HEK293T (cell line): ENCODE data around the gene BAHCC1.

Source experiments
- CTCF ChIA-PET: fragments of 350-600 bp; formaldehyde crosslinking; extraction: SDS; loops from one replicate; lab custom pipeline; 2021; ENCODE audit warnings: antibody characterized with exemption, inconsistent platforms; lab: Yijun Ruan, JAX
- POLR2A ChIA-PET: fragments of 350-600 bp; formaldehyde crosslinking; extraction: SDS; loops from one replicate; lab custom pipeline; 2020; ENCODE audit warnings: antibody characterized with exemption, inconsistent platforms; lab: Yijun Ruan, JAX
- DNase-seq: peaks from one replicate; pipeline ENCODE4 v3.0.0; 2012; ENCODE audit warnings: mixed read lengths; ENCODE audit errors: extremely low spot score
- ARNT ChIP-seq: fragments of 450-650 bp; IDR thresholded peaks from 2 replicates; pipeline ENCODE4 v1.6.1; 2017; ENCODE audit warnings: mild to moderate bottlenecking
- BHLHE40 ChIP-seq: fragments of 450-650 bp; IDR thresholded peaks from 2 replicates; pipeline ENCODE4 v1.6.1; 2016; ENCODE audit warnings: mild to moderate bottlenecking, moderate library complexity, borderline replicate concordance
- CTBP1 ChIP-seq: fragments of 450-650 bp; IDR thresholded peaks from 2 replicates; pipeline ENCODE4 v1.6.1; 2016; ENCODE audit warnings: borderline replicate concordance
- ELF4 ChIP-seq: fragments of 450-650 bp; IDR thresholded peaks from 2 replicates; pipeline ENCODE4 v1.6.1; 2017; ENCODE audit warnings: antibody characterized with exemption
- FOXA1 ChIP-seq: fragments of 450-650 bp; IDR thresholded peaks from 2 replicates; pipeline ENCODE4 v1.6.1; 2016; ENCODE audit warnings: mild to moderate bottlenecking
- FOXK2 ChIP-seq: fragments of 450-650 bp; IDR thresholded peaks from 2 replicates; pipeline ENCODE4 v1.6.1; 2016; ENCODE audit warnings: mild to moderate bottlenecking
- FOXM1 ChIP-seq: fragments of 450-650 bp; IDR thresholded peaks from 2 replicates; pipeline ENCODE4 v1.6.1; 2017; ENCODE audit warnings: mild to moderate bottlenecking, borderline replicate concordance
- HDGF ChIP-seq: fragments of 450-650 bp; IDR thresholded peaks from 2 replicates; pipeline ENCODE4 v1.6.1; 2017; ENCODE audit warnings: antibody characterized with exemption, borderline replicate concordance
- L3MBTL2 ChIP-seq: fragments of 450-650 bp; conservative IDR thresholded peaks from 2 replicates; pipeline ENCODE4 v1.6.1; 2016; ENCODE audit warnings: mild to moderate bottlenecking
- LEF1 ChIP-seq: fragments of 450-650 bp; IDR thresholded peaks from 2 replicates; pipeline ENCODE4 v1.6.1; 2017; ENCODE audit warnings: mild to moderate bottlenecking, borderline replicate concordance
- NFRKB ChIP-seq: fragments of 450-650 bp; IDR thresholded peaks from 2 replicates; pipeline ENCODE4 v1.6.1; 2016; ENCODE audit warnings: mild to moderate bottlenecking, moderate library complexity
- PKNOX1 ChIP-seq: fragments of 450-650 bp; IDR thresholded peaks from 2 replicates; pipeline ENCODE4 v1.6.1; 2016
- SP1 ChIP-seq: fragments of 450-650 bp; IDR thresholded peaks from 2 replicates; pipeline ENCODE4 v1.6.1; 2017
- SUZ12 ChIP-seq: fragments of 450-650 bp; IDR thresholded peaks from 2 replicates; pipeline ENCODE4 v1.6.1; 2016; ENCODE audit warnings: mild to moderate bottlenecking
- TARDBP ChIP-seq: fragments of 450-650 bp; IDR thresholded peaks from 2 replicates; pipeline ENCODE4 v1.6.1; 2016
- ZNF384 ChIP-seq: fragments of 450-650 bp; IDR thresholded peaks from 2 replicates; pipeline ENCODE4 v1.6.1; 2016

BAHCC1 gene

DNA sequence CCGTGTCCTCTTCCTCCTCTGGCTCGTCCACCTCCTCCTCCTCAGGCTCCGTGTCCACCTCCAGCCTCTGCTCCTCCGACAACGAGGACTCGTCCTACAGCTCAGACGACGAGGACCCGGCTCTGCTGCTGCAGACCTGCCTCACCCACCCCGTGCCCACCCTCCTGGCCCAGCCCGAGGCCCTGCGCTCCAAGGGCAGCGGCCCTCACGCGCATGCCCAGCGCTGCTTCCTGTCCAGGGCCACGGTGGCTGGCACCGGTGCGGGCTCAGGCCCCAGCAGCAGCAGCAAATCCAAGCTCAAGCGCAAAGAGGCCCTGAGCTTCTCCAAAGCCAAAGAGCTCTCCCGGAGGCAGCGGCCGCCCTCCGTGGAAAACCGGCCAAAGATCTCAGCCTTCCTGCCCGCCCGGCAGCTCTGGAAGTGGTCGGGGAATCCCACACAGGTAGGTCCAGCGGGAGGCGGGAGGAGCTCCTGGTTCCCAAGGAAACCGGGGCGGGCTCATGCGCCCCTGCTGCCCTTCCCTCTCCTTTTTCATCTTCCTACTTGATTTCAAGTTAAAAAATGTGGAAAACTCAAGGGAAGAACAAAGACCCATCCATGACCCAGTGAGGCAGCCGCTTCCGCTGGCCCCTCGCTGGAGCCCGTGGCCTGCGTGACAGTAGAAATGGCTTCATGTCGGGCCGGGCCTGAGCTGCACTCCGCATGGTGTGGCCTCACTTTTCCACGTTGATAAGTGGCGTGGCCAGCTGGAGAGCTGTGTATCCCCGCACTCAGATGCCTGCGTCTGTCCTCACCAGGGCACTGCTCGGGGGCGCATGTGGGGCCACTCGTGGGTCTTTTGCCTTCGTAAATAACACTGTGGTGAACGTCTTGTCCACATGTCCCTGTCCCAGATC lies 66.6 kb downstream of the BAHCC1 start:
- POLR2A ChIA-PET: interaction anchor here (1.0 to 2.2 kb wide), 3 partner anchors 11 to 91 kb away, joined by 3 to 10 read pairs (median 3); no protein-coding TSS in a partner anchor
- CTCF ChIA-PET: interaction anchor here (0.6 to 1.4 kb wide), 2 partner anchors 21 to 23 kb away, joined by 3 to 5 read pairs; no protein-coding TSS in a partner anchor

GRCh38 chr17:81462506-81463125 lies 67.4 kb downstream of the BAHCC1 start:
- DNase-seq: no peak
- no peak for TF ChIP-seq FOXA1
- no peak for TF ChIP-seq NFRKB
- no peak for TF ChIP-seq SP1
- no peak for TF ChIP-seq BHLHE40
- no peak for TF ChIP-seq FOXM1
- no peak for TF ChIP-seq SUZ12
- no peak for TF ChIP-seq FOXK2
- no peak for TF ChIP-seq ZNF384
- TF ChIP-seq ARNT: no peak
- no peak for TF ChIP-seq CTBP1
- POLR2A ChIA-PET: interaction anchor here (2.2 kb wide), 1 partner anchor 10 kb away, joined by 10 read pairs; no protein-coding TSS in a partner anchor
- CTCF ChIA-PET: interaction anchor here (1.4 kb wide), 1 partner anchor 22 kb away, joined by 5 read pairs; no protein-coding TSS in a partner anchor

More for the DNA sequence above, 66.6 kb downstream of the BAHCC1 start:
- DNase-seq: no peak
- TF ChIP-seq L3MBTL2 (no peak), HDGF (no peak), ARNT (no peak), ZNF384 (no peak), TARDBP (no peak), LEF1 (no peak), BHLHE40 (no peak), FOXM1 (no peak)

- TF ChIP-seq SUZ12 (no peak), ELF4 (no peak), L3MBTL2 (no peak)
- DNase-seq: no peak
- CTCF ChIA-PET: no interaction called here
- POLR2A ChIA-PET: no interaction called here
These were observed 68.2 kb downstream of the BAHCC1 start for GRCh38 chr17:81463506-81463905.

DNA sequence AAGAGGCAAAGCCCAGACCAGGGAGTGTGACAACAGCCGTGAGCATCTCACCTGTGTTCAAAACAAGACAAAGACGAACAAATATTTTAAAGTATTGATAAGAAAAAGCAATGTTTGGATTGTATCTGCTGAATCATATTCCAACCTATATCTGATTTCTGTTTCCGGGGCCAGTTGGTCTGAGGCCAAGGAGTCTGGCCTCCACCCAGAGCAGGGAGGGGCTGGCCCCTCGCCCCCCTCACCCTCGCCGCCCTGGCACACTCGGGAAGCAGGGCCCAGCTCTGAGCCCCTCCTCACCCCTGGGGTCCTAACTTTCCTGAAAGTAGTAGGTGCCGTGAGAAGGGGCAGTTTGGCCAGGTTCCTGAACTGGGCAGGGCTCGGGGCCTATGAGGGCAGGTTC lies 69.3 kb downstream of the BAHCC1 start:
- POLR2A ChIA-PET: no interaction called here
- DNase-seq: no peak
- CTCF ChIA-PET: no interaction called here
- TF ChIP-seq FOXK2 (no peak), BHLHE40 (no peak), NFRKB (no peak)

- CTCF ChIA-PET: no interaction called here
- no peak for DNase-seq
- no peak for TF ChIP-seq SUZ12
- no peak for TF ChIP-seq FOXK2
- TF ChIP-seq LEF1: no peak
- TF ChIP-seq BHLHE40: no peak
- no peak for TF ChIP-seq NFRKB
- no peak for TF ChIP-seq HDGF
- POLR2A ChIA-PET: no interaction called here
These were observed 70.7 kb downstream of the BAHCC1 start for GRCh38 chr17:81465910-81466309.

- ChIA-PET POLR2A (no interaction called here), CTCF (no interaction called here)
- DNase-seq: no peak
- no peak for TF ChIP-seq FOXK2
- no peak for TF ChIP-seq CTBP1
- TF ChIP-seq L3MBTL2: no peak
- TF ChIP-seq TARDBP: no peak
- TF ChIP-seq NFRKB: no peak
- TF ChIP-seq ZNF384: no peak
- TF ChIP-seq FOXA1: no peak
- TF ChIP-seq HDGF: no peak
- TF ChIP-seq ELF4: no peak
- no peak for TF ChIP-seq ARNT
- no peak for TF ChIP-seq SP1
- TF ChIP-seq FOXM1: no peak
- TF ChIP-seq BHLHE40: no peak
- no peak for TF ChIP-seq SUZ12
- no peak for TF ChIP-seq PKNOX1
- no peak for TF ChIP-seq LEF1
These were observed 71.6 kb downstream of the BAHCC1 start for GRCh38 chr17:81466564-81467472.
